ENCODE results near the gene SMR3A. TPM values are rescaled to one million over a fixed set of nuclear protein-coding genes. Genes with fewer than 3 reads are reported as not detected.

SMR3A gene
- total RNA-seq, 1 experiment from 2014 or later, result not detected

- no peak for TF ChIP-seq ZSCAN18 (CRISPR knock-in tag; IDR thresholded peaks at IDR 0.05)
- TF ChIP-seq TEAD1 (CRISPR knock-in tag; IDR thresholded peaks at IDR 0.05), result no peak
- no peak for TF ChIP-seq RELA (CRISPR knock-in tag; IDR thresholded peaks at IDR 0.05; ENCODE audit: borderline replicate concordance)
- no peak for TF ChIP-seq JUN (CRISPR knock-in tag; IDR thresholded peaks at IDR 0.05)
- TF ChIP-seq PRRX2 (CRISPR knock-in tag; IDR thresholded peaks at IDR 0.05), result no peak
- TF ChIP-seq NFATC4 (CRISPR knock-in tag; IDR thresholded peaks at IDR 0.05), result no peak
- TF ChIP-seq SOX15 (CRISPR knock-in tag; IDR thresholded peaks at IDR 0.05), result no peak
- TF ChIP-seq GABPB1 (CRISPR knock-in tag; IDR thresholded peaks at IDR 0.05), result no peak
- TF ChIP-seq KAT7 (CRISPR knock-in tag; IDR thresholded peaks at IDR 0.05; ENCODE audit: borderline replicate concordance), result no peak
Observed at GRCh38 chr4:70399319-70399718, 38.8 kb downstream of the SMR3A start (continued).

GRCh38 chr4:70402762-70403161, 42.2 kb downstream of the SMR3A start:
- no peak overlapping the region for H3K4me3 Mint-ChIP-seq
- TF ChIP-seq ERG (CRISPR knock-in tag; IDR thresholded peaks at IDR 0.05) (no peak), ZBTB21 (CRISPR knock-in tag; IDR thresholded peaks at IDR 0.05; ENCODE audit: borderline replicate concordance) (no peak), ZNF396 (CRISPR knock-in tag; IDR thresholded peaks at IDR 0.05; ENCODE audit: borderline replicate concordance) (no peak), HMGA2 (CRISPR knock-in tag; IDR thresholded peaks at IDR 0.05) (no peak), USF2 (CRISPR knock-in tag; IDR thresholded peaks at IDR 0.05) (no peak), FOXP1 (CRISPR knock-in tag; IDR thresholded peaks at IDR 0.05; ENCODE audit: borderline replicate concordance) (no peak), ZNF317 (CRISPR knock-in tag; IDR thresholded peaks at IDR 0.05; ENCODE audit: borderline replicate concordance, low read depth) (no peak), MAX (CRISPR knock-in tag; IDR thresholded peaks at IDR 0.05) (no peak), CREM (CRISPR knock-in tag; IDR thresholded peaks at IDR 0.05) (no peak), GTF2I (CRISPR knock-in tag; conservative IDR thresholded peaks at IDR 0.05) (no peak), MLX (CRISPR knock-in tag; IDR thresholded peaks at IDR 0.05) (no peak), GABPB1 (CRISPR knock-in tag; IDR thresholded peaks at IDR 0.05) (no peak), JUN (CRISPR knock-in tag; IDR thresholded peaks at IDR 0.05) (no peak), MYBL2 (CRISPR knock-in tag; IDR thresholded peaks at IDR 0.05) (no peak), NR1H2 (CRISPR knock-in tag; IDR thresholded peaks at IDR 0.05) (no peak), FOXJ3 (CRISPR knock-in tag; IDR thresholded peaks at IDR 0.05; ENCODE audit: borderline replicate concordance) (no peak), ZNF512 (CRISPR knock-in tag; IDR thresholded peaks at IDR 0.05; ENCODE audit: borderline replicate concordance) (no peak), TEAD1 (CRISPR knock-in tag; IDR thresholded peaks at IDR 0.05) (no peak)
- H3K27me3 Mint-ChIP-seq (ENCODE audit: low read depth), result no peaks in the 10 kb centered on the region
- H3K36me3 Mint-ChIP-seq, result no peaks in the 10 kb centered on the region
- no peaks in the 10 kb centered on the region for H3K9me3 Mint-ChIP-seq
- ChIA-PET CTCF (no interaction called here), POLR2A (no interaction called here)
- no peaks in the 10 kb centered on the region for H3K4me1 Mint-ChIP-seq
- no peak overlapping the region for H3K27ac Mint-ChIP-seq
- no peak for ATAC-seq
- DNase-seq (ENCODE audit: low spot score), result no peak

Measured in WTC11 (cell line).